Right lobe of liver (tissue), 6 donors: Measurements from ENCODE around the gene PLPPR3. TPM values are rescaled to one million over a fixed set of nuclear protein-coding genes. Genes with fewer than 3 reads are reported as not detected.

Experiments used
- ATAC-seq, 4 donors: fragments of 200-7000 bp; cut with Tn5 transposase; one replicate each; pipeline ENCODE4 v1.9.1; 2020; ENCODE audit warnings: mild to moderate bottlenecking in 4 of 4, moderate library complexity in 4 of 4
- DNase-seq, 3 donors: peaks; one replicate each; pipeline ENCODE4 v3.0.0-alpha.2; 2020
- H3K27ac ChIP-seq, 3 donors: fragments of 200-600 bp; one replicate each; pipeline ENCODE4 v1.8.0; 2022
- H3K27me3 ChIP-seq, 2 donors: fragments of 200-600 bp; one replicate each; pipeline ENCODE4 v1.8.0; 2022
- H3K36me3 ChIP-seq, 4 donors: fragments of 200-600 bp; sonication (generic) in 1 of 4; one replicate each; pipeline versions ENCODE4 v1.5.1 to v1.8.0; 2017 to 2022; ENCODE audit warnings: control low read depth in 1 of 4
- H3K4me1 ChIP-seq, 4 donors: fragments of 200-600 bp; sonication (generic) in 1 of 4; one replicate each; pipeline versions ENCODE4 v1.5.1 to v1.8.0; 2017 to 2022; ENCODE audit warnings: control low read depth in 1 of 4
- H3K4me3 ChIP-seq, 3 donors: fragments of 200-600 bp; one replicate each; pipeline ENCODE4 v1.8.0; 2022
- H3K9me3 ChIP-seq, 4 donors: fragments of 200-600 bp; sonication (generic) in 1 of 4; one replicate each; pipeline versions ENCODE4 v1.5.1 to v1.8.0; 2017 to 2022; ENCODE audit warnings: control low read depth in 1 of 4
- CTCF ChIP-seq, 4 donors: fragments of 200-600 bp in 3 of 4; fragments of 450-650 bp in 1 of 4; IDR thresholded peaks; one replicate each; pipeline versions ENCODE4 v1.5.1 to v1.8.0; 2016 to 2022; ENCODE audit warnings: antibody characterized with exemption in 4 of 4, mild to moderate bottlenecking in 2 of 4
- POLR2A ChIP-seq: fragments of 450-650 bp; IDR thresholded peaks from one replicate; pipeline ENCODE4 v1.6.1; 2017; ENCODE audit warnings: antibody characterized with exemption, mild to moderate bottlenecking
- whole genome bisulfite sequencing: methylation state at CpG from one replicate; pipeline ENCODE4 v1.1.6; 2018; ENCODE audit warnings: low coverage, low lambda C conversion rate; ENCODE audit not compliant: insufficient coverage; ENCODE audit errors: missing lambda C conversion rate; 5-methylcytosine and 5-hydroxymethylcytosine counted together
- intact Hi-C, 2 donors: fragments of 100-400 bp; cut with DNase I; formaldehyde crosslinking; loops; one replicate each; pipeline versions ENCODE4 v1.11.2 to v1.14.1; 2022
- total RNA-seq, 6 experiments: library from RNA; depleted of rRNA in 2 of 6; stranded (reverse); fragments of >200 nt in 2 of 6; fragmentation: NEBNext Ultra II Directional in 3 of 6; extraction: Animal tissue kit (Norgen Biotek cat#: 25700) in 3 of 6; gene quantifications; one replicate each; pipeline versions ENCODE4 v1.1.0 to v1.2.4, GENCODE V29; 2016 to 2023
- donor health status: DM: no; HTN: yes; CAD: no.
- donor health status: DM: no; HTN: no; CAD: no.
- donor health status: DM: no; HTN: no; CAD: no.
- donor health status: DM: no; HTN: yes; CAD: no.
- donor health status: DM: no; HTN: yes; CAD: no.

Gene PLPPR3
- total RNA-seq, 6 experiments from 2014 or later: not detected

DNA sequence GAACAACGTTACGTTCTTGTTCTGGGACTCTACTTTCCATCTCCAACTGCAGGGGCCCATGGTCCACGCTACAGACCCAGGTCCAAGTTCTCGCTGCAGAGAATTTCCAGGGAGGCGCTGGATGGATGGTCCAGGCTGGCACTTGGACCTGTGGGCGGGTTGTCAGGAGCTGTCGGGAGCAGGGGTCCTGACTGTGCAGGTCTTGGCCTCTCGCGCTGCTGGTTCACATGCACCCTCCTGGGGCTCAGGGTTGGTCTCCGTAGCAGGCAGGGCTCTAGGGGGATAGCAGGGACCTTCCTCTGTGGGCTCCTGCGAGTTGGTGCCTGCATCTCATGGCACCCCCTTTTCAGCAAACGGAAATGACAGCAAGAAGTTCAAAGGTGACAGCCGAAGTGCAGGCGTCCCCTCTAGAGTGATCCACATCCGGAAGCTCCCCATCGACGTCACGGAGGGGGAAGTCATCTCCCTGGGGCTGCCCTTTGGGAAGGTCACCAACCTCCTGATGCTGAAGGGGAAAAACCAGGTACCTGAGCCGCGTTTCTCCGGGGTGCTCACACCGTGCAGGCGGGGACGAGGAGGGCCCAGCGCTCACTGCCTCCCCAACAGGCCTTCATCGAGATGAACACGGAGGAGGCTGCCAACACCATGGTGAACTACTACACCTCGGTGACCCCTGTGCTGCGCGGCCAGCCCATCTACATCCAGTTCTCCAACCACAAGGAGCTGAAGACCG is 17.9 kb downstream of the PLPPR3 start:
- H3K4me3 ChIP-seq: no peak overlapping the region
- 44% methylated on average over 7 of the region's 31 CpGs for WGBS
- intact Hi-C loops: no loop called here
- H3K9me3 ChIP-seq: no peaks in the 10 kb centered on the region
- peaks cover 15 to 68% (median 51%) of the 10 kb centered on the region in 4 donors for H3K36me3 ChIP-seq
- H3K27me3 ChIP-seq: no peaks in the 10 kb centered on the region
- no peak overlapping the region for H3K27ac ChIP-seq
- TF ChIP-seq CTCF (IDR thresholded peaks at IDR 0.05) (no peak), POLR2A (no peak)
- peaks cover 0 to 31% (median 19%) of the 10 kb centered on the region in 4 donors for H3K4me1 ChIP-seq
- ATAC-seq (no peak), DNase-seq (peak in 1 of 3 donors; percentile 41)

DNA sequence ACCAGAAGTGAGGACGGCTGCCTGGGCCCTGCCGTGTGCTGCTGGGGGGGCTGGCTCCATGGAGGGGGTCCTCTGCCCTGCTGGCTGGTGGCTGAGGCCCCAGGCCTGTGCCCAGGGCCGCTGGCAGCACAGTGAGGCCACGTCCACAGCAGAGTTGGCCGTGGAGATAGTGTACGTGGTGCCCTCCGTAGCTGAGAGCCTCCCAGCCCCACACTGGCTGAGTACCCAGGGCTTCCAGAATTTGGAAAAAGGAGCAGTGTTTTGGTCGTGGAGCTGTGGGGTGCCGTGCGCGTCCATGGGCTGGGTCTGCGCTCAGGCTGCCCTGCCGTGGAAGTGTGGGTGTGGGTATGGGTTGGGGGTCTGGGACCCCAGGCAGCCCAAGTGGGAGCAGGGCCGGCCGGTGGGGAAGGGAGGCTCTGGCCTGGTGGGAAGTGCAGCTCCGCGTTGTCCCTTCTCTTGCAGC is 18.6 kb downstream of the PLPPR3 start:
- no peak overlapping the region for H3K4me3 ChIP-seq
- no peak for DNase-seq

GRCh38 chr19:802498-803098 is 19.2 kb downstream of the PLPPR3 start:
- Histone ChIP-seq H3K36me3 (peaks cover 11 to 55% (median 41%) of the 10 kb centered on the region in 4 donors), H3K27ac (no peak overlapping the region), H3K27me3 (no peaks in the 10 kb centered on the region), H3K4me1 (peaks cover 0 to 31% (median 19%) of the 10 kb centered on the region in 4 donors), H3K4me3 (no peak overlapping the region), H3K9me3 (no peaks in the 10 kb centered on the region)
- DNase-seq (no peak), ATAC-seq (no peak)
- TF ChIP-seq CTCF (IDR thresholded peaks at IDR 0.05): no peak
- TF ChIP-seq POLR2A: no peak
- intact Hi-C loops: no loop called here
- 52% methylated on average over 20 of the region's 28 CpGs for WGBS

More for the DNA sequence above, 18.6 kb downstream of the PLPPR3 start:
- no CpG with 5 or more reads among the region's 17 CpGs for WGBS
- Histone ChIP-seq H3K9me3 (no peaks in the 10 kb centered on the region), H3K36me3 (peaks cover 11 to 60% (median 46%) of the 10 kb centered on the region in 4 donors), H3K27ac (no peak overlapping the region), H3K27me3 (no peaks in the 10 kb centered on the region), H3K4me1 (peaks cover 0 to 31% (median 19%) of the 10 kb centered on the region in 4 donors)
- intact Hi-C loops: no loop called here
- TF ChIP-seq POLR2A: no peak
- no peak for TF ChIP-seq CTCF (IDR thresholded peaks at IDR 0.05)
- no peak for ATAC-seq

- Histone ChIP-seq H3K27ac (peak overlapping the region in 1 of 3 donors; percentile 79), H3K4me3 (no peak overlapping the region)
Measured at GRCh38 chr19:801861-802497, 19.8 kb downstream of the PLPPR3 start.

More at GRCh38 chr19:801861-802497, 19.8 kb downstream of the PLPPR3 start:
- Histone ChIP-seq H3K9me3 (no peaks in the 10 kb centered on the region), H3K4me1 (peaks cover 0 to 31% (median 19%) of the 10 kb centered on the region in 4 donors), H3K27me3 (no peaks in the 10 kb centered on the region), H3K36me3 (peaks cover 11 to 49% (median 35%) of the 10 kb centered on the region in 4 donors)
- intact Hi-C loops: no loop called here
- 49% methylated on average over 12 of the region's 23 CpGs for WGBS
- ATAC-seq (no peak), DNase-seq (peak in 2 of 3 donors; percentile 49 to 52)
- TF ChIP-seq CTCF (IDR thresholded peaks at IDR 0.05): no peak
- no peak for TF ChIP-seq POLR2A
